Activated CD4-positive, CD25-positive, alpha-beta regulatory T cell (primary cell): ENCODE measurements around the gene MARVELD3.
"Not testable (repeated sequence)": the region's sequence is repeated elsewhere in the genome, so short reads cannot be mapped to it uniquely, and the experiment has no call there.

ENCODE experiments used
- DNase-seq, 4 experiments: peaks; one replicate each; lab custom pipeline; 2025; lab: John Stamatoyannopoulos, UW

Gene MARVELD3, protein sequence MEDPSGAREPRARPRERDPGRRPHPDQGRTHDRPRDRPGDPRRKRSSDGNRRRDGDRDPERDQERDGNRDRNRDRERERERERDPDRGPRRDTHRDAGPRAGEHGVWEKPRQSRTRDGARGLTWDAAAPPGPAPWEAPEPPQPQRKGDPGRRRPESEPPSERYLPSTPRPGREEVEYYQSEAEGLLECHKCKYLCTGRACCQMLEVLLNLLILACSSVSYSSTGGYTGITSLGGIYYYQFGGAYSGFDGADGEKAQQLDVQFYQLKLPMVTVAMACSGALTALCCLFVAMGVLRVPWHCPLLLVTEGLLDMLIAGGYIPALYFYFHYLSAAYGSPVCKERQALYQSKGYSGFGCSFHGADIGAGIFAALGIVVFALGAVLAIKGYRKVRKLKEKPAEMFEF

DNA sequence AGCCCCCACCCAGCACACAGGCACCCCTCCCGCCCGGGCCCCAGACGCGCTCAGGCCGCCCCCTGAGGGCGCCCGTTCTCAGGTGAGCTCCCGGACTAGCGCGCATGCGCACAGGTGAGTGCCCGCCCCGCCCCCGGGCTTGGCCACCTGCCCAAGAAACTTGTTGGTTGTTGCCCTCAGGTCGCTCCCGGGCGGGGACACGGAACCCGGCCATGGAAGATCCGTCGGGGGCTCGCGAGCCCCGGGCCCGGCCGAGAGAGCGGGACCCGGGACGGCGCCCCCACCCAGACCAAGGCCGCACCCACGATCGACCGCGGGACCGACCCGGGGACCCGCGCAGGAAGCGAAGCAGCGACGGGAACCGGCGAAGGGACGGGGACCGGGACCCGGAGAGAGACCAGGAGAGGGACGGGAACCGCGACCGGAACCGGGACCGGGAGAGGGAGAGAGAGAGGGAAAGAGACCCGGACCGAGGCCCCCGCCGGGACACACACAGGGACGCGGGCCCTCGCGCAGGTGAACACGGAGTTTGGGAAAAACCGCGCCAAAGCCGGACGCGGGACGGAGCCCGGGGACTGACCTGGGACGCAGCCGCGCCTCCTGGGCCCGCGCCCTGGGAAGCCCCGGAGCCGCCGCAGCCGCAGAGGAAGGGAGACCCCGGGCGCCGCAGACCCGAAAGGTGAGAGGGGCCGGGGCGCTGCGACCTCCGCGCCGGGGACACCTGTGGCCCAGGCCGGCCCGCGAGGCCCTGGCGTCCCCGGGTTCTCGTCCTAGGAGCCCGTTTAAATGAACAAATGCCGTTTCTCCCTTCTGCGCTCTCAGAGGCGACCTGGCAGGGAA, at the start of gene MARVELD3:
MARVELD3 (plus strand) TSS at position 167 of the 840 bp plus-strand sequence; CDS start at position 213, 46 bp downstream.
- DNase-seq, result peak in 1 of 4 experiments; percentile 4

DNA sequence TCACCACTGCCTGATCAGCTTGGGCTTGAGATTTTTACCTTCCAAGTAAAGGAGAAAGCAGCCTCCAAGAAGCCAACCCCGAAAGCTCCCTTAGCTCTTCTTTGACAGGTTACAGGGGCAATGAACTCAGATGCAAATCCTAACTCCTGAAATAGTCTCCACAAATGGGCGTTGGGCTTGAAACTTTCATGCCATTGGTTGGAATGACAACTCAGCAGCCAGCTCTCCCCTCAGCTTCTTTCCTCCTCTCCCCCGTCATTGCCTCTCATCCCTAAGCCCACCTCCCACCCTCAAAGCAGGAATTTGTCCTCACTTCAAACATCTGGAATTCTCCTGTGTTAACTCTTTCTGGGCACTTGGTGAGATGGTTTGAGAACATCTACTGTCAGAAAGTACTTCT, 49.0 kb upstream of the MARVELD3 start, which contains the start of gene TAT:
TAT (minus strand) TSS at position 122 of the 400 bp plus-strand sequence. CDS start 677 bp downstream, outside the sequence.
- DNase-seq, result no peak

DNA sequence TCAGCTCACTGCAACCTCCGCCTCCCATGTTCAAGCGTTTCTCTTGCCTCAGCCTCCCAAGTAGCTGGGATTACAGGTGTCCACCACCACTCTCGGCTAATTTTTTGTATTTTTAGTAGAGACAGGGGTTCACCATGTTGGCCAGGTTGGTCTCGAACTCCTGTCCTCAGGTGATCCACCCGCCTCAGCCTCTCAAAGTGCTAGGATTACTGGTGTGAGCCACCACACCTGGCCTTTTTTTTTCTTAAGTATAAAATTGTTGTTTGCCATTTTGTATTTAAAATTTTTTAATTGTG, 43.5 kb upstream of the MARVELD3 start:
- DNase-seq, result not testable (repeated sequence)

DNA sequence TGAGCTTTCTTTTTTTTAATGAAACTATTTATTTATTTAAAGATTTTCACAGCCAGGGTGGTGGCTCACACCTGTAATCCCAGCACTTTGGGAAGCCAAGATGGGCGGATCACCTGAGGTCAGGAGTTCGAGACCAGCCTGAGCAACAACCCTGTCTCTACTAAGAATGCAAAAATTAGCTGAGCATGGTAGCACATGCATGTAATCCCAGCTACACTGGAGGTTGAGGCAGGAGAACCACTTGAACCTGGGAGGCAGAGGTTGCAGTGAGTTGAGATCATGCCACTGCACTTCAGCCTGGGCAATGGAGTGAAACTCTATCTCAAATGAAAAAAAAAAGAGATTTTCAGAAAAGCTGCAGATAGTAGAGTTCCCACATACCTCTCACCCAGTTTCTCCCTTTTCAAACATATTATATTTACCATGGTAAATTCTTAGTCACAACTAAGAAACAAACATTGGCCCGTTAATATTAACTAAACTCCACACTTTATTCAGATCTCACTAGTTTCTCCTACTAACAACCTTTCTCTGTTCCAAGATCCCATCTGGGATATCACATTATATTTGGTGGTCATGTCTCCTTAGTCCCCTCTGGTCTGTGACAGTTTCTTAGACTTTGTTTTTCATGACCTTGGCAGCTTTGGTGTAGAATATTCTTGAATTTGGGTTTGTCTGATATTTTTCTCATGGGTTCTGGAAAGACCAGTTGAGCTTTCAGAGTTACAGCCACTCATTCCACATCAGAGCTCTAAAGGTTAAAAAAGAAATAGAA, 41.3 kb upstream of the MARVELD3 start:
- no peak for DNase-seq

DNA sequence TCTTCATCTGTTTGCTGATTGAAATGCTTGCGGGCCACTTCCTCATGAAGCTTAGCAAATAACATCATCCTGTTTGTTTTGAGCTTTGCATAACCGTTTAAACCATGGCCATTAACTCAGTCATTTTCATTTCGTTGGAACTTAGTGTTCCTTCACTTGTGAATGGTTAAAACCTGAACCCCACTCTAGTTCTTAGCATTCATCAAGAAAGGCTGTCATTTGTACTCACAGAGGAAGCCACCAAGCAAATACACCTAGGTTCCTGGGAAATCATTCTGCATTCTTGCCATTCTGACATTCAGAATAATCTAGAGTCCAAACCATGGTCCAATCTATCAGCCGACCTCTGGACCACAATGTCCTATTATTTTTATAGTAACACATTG, 40.7 kb upstream of the MARVELD3 start:
- no peak for DNase-seq

DNA sequence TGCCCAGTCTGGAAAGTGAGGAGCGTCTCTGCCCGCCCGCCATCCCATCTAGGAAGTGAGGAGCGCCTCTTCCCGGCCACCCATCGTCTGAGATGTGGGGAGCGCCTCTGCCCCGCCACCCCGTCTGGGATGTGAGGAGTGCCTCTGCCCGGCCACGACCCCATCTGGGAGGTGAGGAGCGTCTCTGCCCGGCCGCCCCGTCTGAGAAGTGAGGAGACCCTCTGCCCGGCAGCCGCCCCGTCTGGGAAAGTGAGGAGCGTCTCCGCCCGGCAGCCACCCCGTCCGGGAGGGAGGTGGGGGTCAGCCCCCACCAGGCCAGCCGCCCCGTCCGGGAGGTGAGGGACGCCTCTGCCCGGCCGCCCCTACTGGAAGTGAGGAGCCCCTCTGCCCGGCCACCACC, 36.6 kb upstream of the MARVELD3 start:
- not testable (repeated sequence) for DNase-seq

DNA sequence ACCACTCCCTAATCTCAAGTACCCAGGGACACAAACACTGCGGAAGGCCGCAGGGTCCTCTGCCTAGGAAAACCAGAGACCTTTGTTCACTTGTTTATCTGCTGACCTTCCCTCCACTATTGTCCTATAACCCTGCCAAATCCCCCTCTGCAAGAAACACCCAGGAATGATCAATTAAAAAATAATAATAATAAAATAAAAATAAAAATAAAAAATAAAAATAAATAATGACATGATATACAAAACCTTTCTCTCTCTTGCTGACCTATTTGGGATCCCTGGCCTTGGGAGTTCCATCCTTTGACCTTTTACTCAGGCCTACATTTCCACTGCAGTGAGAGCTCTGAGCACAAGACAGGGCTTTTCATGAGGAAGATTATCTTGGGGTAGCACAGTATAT, 35.9 kb upstream of the MARVELD3 start:
- not testable (repeated sequence) for DNase-seq

DNA sequence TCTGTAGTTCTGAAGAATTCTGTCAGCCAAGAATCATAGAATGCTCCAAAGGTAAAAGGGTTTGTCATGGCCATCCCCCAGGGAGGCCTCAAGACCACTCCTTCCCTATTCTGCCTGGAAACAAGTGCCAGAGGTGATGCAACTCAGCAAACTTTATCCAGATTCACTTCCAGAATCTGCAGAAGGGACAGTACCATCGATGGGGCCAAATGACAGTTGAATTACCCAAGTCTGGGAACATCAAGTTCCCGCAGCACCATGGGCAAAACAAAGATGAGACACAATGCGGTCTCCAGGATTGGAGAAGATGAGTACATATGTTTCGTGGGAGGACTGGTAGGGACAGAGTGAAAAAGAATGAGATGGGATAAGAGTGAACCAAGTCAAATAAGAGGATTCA, 35.4 kb upstream of the MARVELD3 start:
- DNase-seq, result no peak

DNA sequence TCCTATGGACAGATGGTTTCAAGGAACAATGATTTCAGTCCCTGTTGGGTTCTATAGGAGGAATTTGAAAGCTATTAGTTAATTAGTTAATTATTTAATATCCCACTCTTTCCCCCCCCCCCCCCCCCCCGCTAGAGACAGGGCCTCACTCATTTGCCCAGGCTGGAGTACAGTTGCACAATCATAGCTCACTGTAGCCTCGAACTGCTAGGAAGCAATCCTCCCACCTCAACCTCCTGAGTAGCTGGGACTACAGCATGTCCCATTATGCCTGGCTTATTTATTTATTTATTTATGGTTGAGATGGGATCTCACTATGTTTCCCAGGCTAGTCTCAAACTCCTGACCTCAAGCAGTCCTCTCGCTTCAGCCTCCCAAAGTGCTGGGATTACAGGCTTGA, 34.1 kb upstream of the MARVELD3 start:
- no peak for DNase-seq

DNA sequence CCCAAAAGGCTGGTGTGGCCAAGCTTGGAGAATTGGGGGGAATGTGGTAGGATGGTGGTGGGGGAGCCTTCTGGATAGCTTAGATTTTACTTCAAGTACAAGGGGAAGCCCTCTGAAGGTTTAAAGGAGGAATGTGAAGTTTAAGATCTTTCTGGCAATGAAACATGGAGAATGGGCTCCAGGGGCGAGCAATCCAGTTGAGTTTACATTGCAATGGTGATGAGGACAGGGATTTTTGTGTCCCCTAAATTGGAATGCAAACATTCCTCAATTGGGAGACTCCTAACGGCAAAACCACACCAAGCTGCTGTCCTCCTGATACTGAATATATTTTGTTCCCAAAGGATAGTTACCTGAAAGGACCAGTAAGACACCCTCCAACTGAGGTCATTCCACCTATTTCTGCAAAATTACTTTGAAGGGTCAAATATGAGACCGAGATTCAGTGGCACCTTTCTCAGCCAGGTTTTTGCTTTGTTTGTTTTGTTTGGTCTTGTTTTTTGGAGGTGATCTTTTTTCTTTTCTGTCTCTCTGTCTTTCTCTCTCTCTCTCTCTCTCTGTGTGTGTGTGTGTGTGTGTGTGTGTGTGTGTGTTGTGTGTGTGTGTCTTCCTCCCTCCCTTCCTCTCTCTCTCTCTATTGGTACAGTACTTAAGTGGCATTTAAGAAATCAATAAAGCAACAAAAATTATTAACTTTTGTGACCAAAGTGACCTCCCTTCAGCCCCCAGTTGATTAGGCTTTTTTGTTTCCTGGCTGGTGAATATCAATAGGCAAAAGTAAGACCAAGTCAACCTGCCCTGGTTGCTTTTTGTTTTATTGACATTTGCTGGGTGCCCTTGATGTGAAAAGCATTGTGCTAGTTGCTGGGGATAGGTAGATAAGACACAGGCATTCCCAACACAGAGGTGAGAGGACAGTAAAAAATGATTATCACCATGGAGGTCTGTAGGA, 32.7 kb upstream of the MARVELD3 start:
- no peak for DNase-seq

DNA sequence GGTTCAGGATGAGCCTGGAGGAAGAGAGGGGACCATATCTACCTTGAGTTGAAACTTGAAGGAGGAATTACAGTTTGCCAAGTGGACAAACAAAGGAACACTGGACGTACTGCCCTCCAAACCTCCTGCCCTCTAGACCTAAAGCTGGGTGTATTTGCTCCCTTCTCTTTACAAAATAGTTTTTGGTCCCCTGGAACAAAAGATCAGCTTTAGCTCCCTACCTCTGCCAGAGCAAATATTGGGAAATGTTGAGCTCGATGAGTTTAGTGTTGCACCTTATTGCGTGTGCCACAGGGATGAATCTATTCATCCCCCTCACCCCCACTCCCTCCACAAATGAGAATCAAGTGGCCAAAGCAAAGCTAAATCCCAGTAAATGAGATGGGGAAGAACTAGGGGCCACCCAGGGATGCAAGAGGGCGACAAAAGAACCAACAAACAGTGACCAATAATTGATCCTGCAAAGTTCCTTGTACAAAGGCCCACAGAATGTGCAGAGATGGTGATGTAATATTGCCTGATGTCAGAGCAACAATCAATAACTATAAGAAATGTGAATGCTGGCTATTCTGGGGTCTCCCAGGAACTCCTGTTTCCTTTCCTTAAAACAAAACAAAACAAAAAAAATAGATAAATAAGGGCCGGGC, 31.9 kb upstream of the MARVELD3 start:
- DNase-seq, result no peak

DNA sequence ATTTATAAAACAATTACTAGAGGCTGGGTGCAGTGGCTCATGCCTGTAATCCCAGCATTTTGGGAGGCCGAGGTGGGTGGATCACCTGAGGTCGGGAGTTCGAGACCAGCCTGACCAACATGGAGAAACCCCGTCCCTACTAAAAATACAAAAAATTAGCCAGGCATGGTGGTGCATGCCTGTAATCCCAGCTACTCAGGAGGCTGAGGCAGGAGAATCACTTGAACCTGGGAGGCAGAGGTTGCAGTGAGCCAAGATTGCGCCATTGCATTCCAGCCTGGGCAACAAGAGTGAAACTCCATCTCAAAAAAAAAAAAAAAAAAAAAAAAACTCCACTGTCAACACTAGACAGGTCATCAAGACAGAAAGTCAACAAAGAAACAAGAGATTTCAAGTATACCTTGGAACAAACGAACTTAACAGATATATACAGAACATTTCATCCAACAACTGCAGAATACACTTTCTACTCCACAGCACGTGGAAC, 30.6 kb upstream of the MARVELD3 start:
- not testable (repeated sequence) for DNase-seq

DNA sequence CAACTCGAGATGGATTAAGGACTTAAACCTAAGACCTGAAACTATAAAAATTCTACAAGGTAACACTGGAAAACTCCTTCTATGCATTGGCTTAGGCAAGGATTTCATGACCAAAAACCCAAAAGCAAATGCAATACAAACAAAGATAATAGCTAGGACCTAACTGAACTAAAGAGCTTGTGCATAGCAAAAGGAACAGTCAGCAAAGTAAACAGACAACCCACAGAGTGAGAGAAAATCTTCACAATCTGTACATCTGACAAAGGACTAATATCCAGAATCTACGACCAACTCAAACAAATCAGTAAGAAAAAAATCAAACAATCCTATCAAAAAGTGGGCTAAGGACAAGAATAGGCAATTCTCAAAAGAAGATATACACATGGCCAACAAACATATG, 27.6 kb upstream of the MARVELD3 start:
- DNase-seq, result not testable (repeated sequence)

DNA sequence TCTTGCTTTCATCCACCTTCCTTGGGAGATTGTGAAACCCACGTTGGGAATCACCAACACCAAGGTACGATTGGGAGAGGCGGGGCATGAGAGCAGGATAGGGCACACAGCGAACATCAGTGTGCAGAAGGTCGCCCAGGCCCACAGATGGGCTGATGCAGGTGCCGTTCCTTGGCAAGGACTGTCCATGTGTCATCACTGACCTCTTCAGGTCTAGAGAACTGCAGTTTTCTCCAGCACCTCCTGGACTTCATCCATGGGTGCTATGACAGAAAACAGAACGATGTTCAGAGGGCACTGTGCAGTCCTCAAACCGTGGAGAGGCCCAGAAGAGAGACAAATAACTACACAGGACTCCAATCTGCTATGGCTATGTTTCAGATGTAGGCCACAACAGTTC, 25.2 kb upstream of the MARVELD3 start:
- no peak for DNase-seq

DNA sequence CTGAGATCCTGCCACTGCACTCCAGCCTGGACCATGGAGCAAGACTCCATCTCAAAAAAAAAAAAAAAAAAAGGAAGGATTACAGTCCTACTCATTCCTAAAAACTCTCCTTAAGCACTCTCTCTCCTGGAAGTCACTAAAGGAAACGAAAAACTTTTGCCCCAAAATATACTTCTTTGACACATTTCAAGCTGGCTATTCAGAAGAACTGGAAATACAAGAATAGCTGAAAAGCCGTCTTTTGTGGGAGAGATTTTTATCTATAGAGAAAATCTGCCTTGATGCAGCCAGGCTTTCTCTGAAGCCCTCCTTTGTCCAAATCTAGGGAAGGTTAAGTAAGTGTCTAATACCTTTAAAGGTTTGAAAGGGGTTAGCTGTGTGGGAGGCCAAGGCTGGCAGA, 16.9 kb upstream of the MARVELD3 start:
- no peak for DNase-seq

DNA sequence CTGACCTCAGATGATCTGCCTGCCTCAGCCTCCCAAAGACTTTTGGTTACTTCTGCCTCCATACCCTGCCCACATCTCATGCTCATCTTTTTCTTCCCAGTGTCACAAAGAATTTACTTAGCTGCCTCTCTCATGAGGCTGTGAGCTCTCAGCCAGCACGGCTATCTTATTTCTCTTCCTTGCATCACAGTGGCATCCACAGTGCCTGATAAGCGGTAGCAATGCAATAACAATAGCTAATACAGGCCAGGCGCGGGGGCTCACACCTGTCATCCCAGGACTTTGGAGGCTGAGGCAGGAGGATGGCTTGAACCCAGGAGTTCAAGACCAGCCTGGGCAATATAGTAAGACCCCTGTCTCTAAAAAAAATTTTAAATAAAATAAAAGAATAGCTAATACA, 15.5 kb upstream of the MARVELD3 start:
- DNase-seq, result no peak

DNA sequence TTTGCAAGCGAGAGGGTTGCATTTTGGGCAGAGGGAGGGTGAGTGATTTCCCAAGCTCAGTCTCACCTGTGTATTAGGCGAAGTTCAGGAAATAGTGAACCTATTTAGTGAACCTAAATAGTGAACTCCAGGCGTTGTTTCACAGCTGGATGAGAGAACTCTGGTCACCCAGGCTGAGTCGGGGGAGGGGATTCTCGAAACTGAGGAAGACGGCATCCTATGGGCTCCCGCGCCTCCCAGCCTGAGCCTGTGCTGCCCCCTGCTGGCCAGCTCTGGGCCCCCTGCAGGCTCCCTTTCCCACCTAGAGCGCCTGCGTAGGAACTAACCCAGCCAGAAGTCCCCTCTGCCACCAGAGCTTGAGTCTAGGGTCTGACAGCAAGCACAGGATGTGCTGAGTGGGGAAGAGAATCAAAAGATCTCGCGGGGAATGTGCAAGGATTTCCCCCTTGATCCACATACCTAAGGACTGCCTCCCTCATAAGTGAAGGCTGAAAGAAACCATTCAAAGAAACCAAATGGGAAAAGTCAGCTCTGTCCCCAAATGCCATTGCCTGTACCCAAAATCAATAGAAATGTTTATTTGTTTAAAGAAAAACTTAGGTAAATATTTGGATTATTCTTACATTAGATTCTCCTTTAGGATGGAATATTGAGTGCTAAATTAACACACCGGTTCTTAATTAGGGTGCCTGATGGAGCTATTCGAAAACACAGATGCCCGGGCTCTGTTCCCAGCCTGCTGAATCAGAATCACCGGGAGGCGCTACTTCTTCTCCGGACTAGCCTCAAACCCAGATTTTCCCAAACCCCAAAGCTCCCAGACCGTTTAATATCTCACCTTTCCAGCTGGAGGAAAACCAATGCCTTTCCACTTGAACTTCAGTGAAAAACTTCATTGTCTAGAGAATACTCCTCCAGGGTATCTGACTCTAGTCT, 14.8 kb upstream of the MARVELD3 start:
- peak; percentile 45 to 69 (median 57) for DNase-seq

DNA sequence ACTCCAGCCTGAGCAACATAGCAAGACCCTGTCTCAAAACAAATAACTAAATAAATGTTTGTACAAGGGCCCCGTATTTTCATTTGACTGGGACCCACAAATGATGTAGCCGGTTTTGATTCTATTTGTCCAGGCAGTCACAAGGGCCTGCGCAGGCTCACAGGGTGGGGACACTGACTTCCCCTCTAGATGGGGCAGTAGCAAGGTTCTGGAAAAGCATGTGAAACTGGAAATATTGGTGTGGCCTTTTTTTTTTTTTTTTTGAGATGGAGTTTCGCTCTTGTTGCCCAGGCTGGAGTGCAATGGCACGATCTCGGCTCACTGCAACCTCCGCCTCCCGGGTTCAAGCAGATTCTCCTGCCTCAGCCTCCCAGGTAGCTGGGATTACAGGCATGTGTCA, 11.0 kb upstream of the MARVELD3 start:
- DNase-seq, result not testable (repeated sequence)

DNA sequence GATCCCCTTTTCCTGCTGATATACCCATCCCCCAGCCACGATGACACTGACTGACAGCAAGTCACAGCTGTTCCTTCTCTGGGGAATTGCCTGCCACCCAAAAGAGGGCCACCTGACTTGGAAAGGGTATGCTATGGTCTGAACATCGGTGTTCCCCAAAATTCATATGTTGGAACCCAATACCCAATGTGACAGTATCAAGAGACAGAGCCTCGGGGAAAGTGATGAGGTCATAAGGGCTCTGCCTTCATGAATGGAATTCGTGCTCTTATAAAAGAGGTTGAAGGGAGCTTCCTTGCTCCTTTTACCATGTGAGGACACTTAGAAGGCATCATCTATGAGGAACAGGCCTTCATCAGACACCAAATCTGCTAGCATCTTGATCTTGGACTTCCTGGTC, 7.6 kb upstream of the MARVELD3 start:
- no peak for DNase-seq
